ENCODE data around the gene STX3.

- TF ChIP-seq CTCF (conservative IDR thresholded peaks at IDR 0.05; ENCODE audit: low read length) (no peak), EZH2phosphoT487 (IDR thresholded peaks at IDR 0.05; ENCODE audit: borderline replicate concordance) (no peak)
Measured at GRCh38 chr11:59754494-59754858, 700 bp upstream of the STX3 start.
